NT2/D1 (cell line): ENCODE measurements around the gene ZNF28.
"Not testable (repeated sequence)": the region's sequence is repeated elsewhere in the genome, so short reads cannot be mapped to it uniquely, and the experiment has no call there.

Source experiments
- DNase-seq: peaks from one replicate; pipeline ENCODE4 v3.0.0-alpha.2; 2011; ENCODE audit warnings: low read depth, low spot score
- H3K27me3 ChIP-seq: 2 replicates; pipeline ENCODE4 v1.6.0; 2011; ENCODE audit warnings: mild to moderate bottlenecking; ENCODE audit not compliant: insufficient read length, insufficient read depth
- H3K36me3 ChIP-seq: 2 replicates; pipeline ENCODE4 v1.6.1; 2011; ENCODE audit warnings: mild to moderate bottlenecking, low read length, mixed read lengths; ENCODE audit not compliant: insufficient read depth, insufficient read length
- H3K4me1 ChIP-seq: 2 replicates; pipeline ENCODE4 v1.5.1; 2011; ENCODE audit not compliant: insufficient read depth, insufficient read length
- H3K4me3 ChIP-seq: 2 replicates; pipeline ENCODE4 v1.5.1; 2011; ENCODE audit warnings: low read depth; ENCODE audit not compliant: insufficient read length
- H3K9ac ChIP-seq: 2 replicates; pipeline ENCODE4 v1.6.0; 2011; ENCODE audit warnings: low read depth; ENCODE audit not compliant: insufficient read length
- H3K9me3 ChIP-seq: 2 replicates; pipeline ENCODE4 v1.5.1; 2011; ENCODE audit warnings: mild to moderate bottlenecking, low read length; ENCODE audit not compliant: insufficient read depth
- ZNF274 ChIP-seq: IDR thresholded peaks from 2 replicates; pipeline ENCODE4 v1.6.1; 2011; ENCODE audit warnings: mild to moderate bottlenecking, low read depth, low read length

ZNF28 gene

DNA sequence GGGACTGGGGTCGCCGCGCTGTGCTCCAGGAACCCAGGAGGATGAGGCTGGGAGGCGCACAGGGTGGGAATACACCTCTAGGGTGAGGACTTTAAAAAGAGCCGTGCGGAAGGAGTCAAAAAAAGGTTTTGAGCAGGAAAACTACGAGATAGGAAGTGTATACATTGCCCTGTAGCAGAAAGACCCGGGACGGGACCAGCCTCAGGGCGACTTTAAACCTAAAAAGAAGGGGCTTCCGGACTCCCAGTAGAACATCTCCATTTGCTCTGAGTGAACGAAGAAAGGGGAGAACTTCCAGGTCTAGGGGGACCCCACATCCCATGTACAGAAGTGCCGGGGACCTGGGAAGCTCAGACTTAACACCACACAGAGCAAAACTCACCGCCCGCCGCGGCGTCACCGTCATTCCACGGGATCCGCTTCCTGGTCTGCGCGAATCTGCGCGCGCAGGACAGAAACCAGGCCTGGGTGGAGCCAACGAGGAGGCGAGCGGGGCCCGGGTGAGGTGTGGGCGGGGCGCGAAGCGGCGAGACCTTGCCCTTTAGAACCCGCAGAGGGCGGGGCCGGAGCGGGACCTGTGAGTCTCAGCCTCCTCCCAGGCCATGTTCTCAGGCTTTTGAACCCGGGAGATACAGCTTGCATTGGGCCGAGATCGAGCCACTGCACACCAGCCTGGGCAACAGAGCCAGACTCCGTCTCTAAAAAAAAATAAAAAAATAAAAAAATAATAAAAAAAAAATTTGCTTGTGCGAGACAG, at the start of gene ZNF28:
ZNF28 (minus strand) TSS at position 430 of the 757 bp plus-strand sequence. CDS start 3,675 bp downstream, outside the sequence.
- peaks cover 12% of the 10 kb centered on the region for H3K36me3 ChIP-seq
- not testable (repeated sequence) for H3K27me3 ChIP-seq, DNase-seq, H3K9me3 ChIP-seq, H3K4me1 ChIP-seq
- H3K9ac ChIP-seq = peak within 1 kb of the TSS; percentile 76
- H3K4me3 ChIP-seq = peak within 1 kb of the TSS; percentile 65

DNA sequence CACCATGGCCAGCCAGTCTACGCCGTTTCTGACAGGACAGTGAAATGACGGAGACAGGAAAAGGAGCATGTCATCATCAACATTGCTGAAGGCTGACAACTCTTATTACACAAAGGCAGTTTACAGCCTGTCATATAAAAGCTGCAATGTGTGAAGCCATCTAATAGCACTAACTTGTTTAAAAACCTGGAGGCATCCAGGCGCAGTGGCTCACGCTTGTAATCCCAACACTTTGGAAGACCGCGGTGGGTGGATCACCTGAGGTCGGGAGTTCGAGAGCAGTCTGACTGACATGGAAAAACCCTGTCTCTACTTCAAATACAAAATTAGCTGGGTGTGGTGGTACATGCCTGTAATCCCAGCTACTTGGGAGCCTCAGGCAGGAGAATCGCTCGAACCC, 46.6 kb upstream of the ZNF28 start:
- not testable (repeated sequence) for H3K4me3 ChIP-seq, H3K4me1 ChIP-seq, H3K9ac ChIP-seq, H3K36me3 ChIP-seq, DNase-seq, H3K27me3 ChIP-seq, H3K9me3 ChIP-seq

DNA sequence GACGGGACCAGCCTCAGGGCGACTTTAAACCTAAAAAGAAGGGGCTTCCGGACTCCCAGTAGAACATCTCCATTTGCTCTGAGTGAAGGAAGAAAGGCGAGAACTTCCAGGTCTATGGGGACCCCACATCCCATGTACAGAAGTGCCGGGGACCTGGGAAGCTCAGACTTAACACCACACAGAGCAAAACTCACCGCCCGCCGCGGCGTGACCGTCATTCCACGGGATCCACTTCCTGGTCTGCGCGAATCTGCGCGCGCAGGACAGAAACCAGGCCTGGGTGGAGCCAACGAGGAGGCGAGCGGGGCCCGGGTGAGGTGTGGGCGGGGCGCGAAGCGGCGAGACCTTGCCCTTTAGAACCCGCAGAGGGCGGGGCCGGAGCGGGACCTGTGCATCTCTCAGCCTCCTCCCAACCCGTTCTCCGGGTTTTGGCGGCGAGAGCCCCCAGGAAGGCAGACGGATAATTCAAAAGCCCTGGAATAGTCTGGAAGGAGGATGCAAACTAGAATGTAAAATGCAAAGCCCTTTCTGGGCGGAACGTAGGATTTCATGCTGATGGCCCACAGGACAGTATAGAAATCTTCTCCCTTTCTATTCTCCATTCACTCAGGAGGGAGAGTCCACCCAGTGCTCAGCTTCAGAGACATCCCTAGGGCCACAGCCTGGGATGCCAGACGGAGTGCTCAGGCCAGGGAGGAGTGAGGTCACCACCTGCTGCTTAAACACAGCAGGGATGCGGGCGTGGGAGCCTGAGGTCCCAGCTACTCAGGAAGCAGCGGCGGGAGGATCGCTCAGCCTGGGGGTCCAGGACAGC, 36.2 kb upstream of the ZNF28 start, which contains the start of gene ZNF468:
ZNF468 (minus strand) TSS at position 242 of the 814 bp plus-strand sequence. CDS start 3,347 bp downstream, outside the sequence.
- H3K36me3 ChIP-seq = peaks cover 15% of the 10 kb centered on the region
- H3K27me3 ChIP-seq, DNase-seq, H3K4me1 ChIP-seq, H3K9me3 ChIP-seq: not testable (repeated sequence)
- peak within 1 kb of the TSS; percentile 66 for H3K9ac ChIP-seq
- H3K4me3 ChIP-seq = peak within 1 kb of the TSS; percentile 69

DNA sequence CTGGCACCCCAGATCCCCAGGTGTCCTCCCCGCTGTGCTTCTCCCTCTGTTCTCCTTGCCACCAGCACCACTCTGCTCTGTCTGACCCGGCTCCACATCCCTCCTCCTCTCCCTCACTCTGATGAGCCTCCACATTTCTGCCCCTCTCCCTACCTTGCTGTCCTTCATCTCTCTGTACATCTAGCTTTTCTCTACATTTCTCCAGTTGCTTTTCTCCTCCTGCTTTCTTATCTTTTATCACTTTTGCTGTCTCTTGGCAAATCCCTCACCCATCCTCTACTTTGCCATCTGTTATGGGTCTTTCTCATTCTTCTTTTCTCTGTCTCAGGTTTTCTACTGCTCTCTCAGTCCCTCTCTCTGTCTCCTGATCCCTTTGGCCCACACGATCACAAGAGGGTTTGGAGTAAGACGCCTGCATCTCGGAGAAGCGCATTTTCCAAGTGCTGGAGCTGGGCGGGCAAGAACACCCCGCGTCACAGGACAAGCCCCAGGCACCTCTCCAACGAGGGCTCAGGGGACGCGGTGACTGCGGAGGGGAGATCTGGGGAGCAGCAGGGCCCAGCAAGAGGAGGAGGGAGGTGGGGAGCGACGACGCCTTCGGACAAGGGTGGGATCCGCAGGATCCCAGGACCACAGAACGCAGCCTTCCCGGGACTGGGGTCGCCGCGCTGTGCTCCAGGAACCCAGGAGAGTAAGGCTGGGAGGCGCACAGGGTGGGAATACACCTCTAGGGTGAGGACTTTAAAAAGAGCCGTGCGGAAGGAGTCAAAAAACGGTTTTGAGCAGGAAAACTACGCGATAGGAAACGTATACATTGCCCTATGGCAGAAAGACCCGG, 35.3 kb upstream of the ZNF28 start:
- H3K4me1 ChIP-seq, H3K27me3 ChIP-seq, DNase-seq, H3K9me3 ChIP-seq: not testable (repeated sequence)
- Histone ChIP-seq H3K9ac (peak overlapping the region; percentile 66), H3K4me3 (peak overlapping the region; percentile 69), H3K36me3 (peaks cover 23% of the 10 kb centered on the region)

DNA sequence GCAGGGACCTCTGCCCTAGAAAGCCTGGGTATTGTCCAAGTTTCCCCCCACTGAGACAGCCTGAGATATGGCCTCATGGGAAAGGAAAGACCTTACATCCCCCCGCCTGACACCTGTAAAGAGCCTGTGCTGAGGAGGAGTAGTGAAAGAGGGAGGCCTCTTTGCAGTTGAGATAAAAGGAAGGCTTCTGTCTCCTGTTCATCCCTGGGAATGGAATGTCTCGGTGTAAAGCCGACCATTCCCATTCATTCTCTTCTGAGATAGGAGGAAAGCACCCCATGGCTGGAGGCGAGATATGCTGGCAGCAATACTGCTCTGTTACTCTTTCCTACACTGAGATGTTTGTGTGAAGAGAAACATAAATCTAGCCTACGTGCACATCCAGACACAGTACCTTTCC, 25.9 kb upstream of the ZNF28 start:
- H3K36me3 ChIP-seq = peaks cover 82% of the 10 kb centered on the region
- not testable (repeated sequence) for DNase-seq, H3K4me1 ChIP-seq, H3K9ac ChIP-seq, H3K27me3 ChIP-seq, H3K4me3 ChIP-seq
- peaks cover 25% of the 10 kb centered on the region for H3K9me3 ChIP-seq

DNA sequence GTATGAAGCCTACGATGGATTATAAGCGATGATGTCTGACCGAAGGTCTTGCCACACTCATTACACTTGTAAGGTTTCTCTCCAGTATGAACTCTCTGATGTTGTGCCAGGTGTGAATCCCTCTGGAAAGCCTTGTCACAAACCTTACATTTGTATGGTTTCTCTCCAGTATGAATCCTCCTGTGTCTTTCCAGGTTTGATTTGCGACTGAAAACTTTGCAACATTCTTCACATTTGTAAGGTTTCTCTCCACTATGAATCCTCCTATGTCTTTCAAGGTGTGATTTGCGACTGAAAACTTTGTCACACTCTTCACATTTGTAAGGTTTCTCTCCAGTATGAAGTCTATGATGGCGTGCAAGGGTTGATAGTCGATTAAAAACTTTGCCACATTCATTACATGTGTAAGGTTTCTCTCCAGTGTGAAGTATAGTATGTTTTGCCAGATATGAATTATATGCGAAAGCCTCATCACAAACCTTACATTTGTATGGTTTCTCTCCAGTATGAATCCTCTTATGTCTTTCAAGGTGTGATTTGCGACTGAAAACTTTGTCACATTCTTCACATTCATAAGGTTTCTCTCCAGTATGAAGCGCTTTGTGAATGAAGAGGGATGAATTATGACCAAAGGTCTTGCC, 19.5 kb upstream of the ZNF28 start:
- not testable (repeated sequence) for H3K4me3 ChIP-seq, H3K27me3 ChIP-seq, H3K4me1 ChIP-seq, H3K9ac ChIP-seq, DNase-seq
- Histone ChIP-seq H3K9me3 (peaks cover 71% of the 10 kb centered on the region), H3K36me3 (peaks cover 85% of the 10 kb centered on the region)
- TF ChIP-seq ZNF274 = peak; percentile 80

DNA sequence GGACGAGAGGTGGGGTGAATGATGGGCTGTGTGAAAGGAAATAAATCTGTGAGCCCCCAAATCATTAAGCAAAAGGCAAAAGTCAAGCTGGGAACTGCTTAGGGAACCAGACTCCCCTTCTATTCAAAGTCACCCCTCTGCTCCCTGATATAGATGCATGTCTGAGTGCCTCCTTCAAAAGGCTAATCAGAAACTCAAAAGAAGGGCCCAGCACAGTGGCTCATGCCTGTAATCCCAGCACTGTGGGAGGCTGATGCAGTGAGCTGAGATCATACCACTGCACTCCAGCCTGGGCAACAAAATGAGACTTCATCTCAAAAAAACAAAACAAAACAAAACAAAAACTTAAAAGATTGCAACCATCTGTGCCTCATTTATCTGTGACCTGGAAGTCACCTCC, 12.9 kb upstream of the ZNF28 start:
- Histone ChIP-seq H3K9me3 (peaks cover 16% of the 10 kb centered on the region), H3K36me3 (peaks cover 19% of the 10 kb centered on the region)
- not testable (repeated sequence) for H3K4me3 ChIP-seq, H3K27me3 ChIP-seq, DNase-seq, H3K9ac ChIP-seq, H3K4me1 ChIP-seq

DNA sequence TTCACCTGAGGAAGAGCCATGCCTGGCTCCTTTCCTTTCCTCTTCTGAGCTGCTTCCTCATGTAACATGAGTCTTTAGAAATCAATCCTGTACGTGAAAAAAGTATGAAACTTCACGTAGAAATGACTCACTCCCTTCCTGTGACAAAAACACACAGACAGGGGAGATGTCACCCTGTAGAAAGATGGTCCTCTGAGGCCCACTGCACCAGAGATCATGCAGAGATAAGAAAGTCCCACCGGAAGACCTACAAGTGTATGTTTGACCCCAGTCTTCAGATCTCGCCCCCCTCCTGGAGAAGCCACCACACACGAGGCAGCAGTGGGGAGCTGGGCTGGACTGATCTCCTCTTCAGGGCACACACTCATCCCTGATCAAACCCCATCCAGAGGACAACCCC, 12.1 kb upstream of the ZNF28 start:
- not testable (repeated sequence) for H3K27me3 ChIP-seq, H3K9me3 ChIP-seq, H3K4me1 ChIP-seq, H3K9ac ChIP-seq, H3K4me3 ChIP-seq, DNase-seq
- peaks cover 16% of the 10 kb centered on the region for H3K36me3 ChIP-seq

DNA sequence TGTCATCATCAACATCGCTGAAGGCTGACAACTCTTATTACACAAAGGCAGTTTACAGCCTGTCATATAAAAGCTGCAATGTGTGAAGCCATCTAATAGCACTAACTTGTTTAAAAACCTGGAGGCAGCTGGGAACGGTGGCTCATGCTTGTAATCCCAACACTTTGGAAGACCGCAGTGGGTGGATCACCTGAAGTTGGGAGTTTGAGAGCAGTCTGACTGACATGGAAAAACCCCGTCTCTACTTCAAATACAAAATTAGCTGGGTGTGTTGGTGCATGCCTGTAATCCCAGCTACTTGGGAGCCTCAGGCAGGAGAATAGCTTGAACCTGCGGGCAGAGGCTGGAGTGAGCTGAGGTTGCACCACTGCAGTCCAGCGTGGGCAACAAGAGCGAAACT, 8.4 kb upstream of the ZNF28 start:
- not testable (repeated sequence) for H3K4me3 ChIP-seq, H3K9ac ChIP-seq, H3K4me1 ChIP-seq, H3K9me3 ChIP-seq, H3K36me3 ChIP-seq, H3K27me3 ChIP-seq, DNase-seq
